Tibial artery (tissue), 4 donors: Measurements from ENCODE around the gene STRA6.
A peak's percentile ranks its signal among the peaks of the same experiment; 100 is the strongest.

ENCODE experiments used
- DNase-seq, 2 donors: peaks; one replicate each; pipeline ENCODE4 v3.0.0-alpha.2; 2019
- H3K27ac ChIP-seq, 2 donors: fragments of 200-600 bp; sonication (generic) in 1 of 2; 1 replicate in 1 of 2; 2 replicates in 1 of 2; pipeline ENCODE4 v1.5.1; 2018 to 2019; ENCODE audit warnings: mild to moderate bottlenecking in 1 of 2
- H3K27me3 ChIP-seq, 2 donors: fragments of 200-600 bp; sonication (generic) in 1 of 2; one replicate each; pipeline versions ENCODE4 v1.5.1 to v1.6.0; 2016 to 2019
- H3K36me3 ChIP-seq, 3 donors: fragments of 200-600 bp; sonication (generic) in 2 of 3; one replicate each; pipeline ENCODE4 v1.5.1; 2016 to 2019; ENCODE audit warnings: mild to moderate bottlenecking in 2 of 3
- H3K4me1 ChIP-seq, 4 donors: fragments of 200-600 bp; sonication (generic) in 2 of 4; 1 replicate in 3 of 4; 2 replicates in 1 of 4; pipeline ENCODE4 v1.5.1; 2016 to 2019
- H3K4me3 ChIP-seq, 2 donors: fragments of 200-600 bp; sonication (generic) in 1 of 2; 1 replicate in 1 of 2; 2 replicates in 1 of 2; pipeline ENCODE4 v1.5.1; 2018 to 2019; ENCODE audit warnings: mild to moderate bottlenecking in 2 of 2
- H3K9me3 ChIP-seq, 3 donors: fragments of 200-600 bp; sonication (generic) in 1 of 3; one replicate each; pipeline ENCODE4 v1.5.1; 2016 to 2019
- intact Hi-C: fragments of 100-400 bp; cut with DNase I; formaldehyde crosslinking; loops from one replicate; pipeline ENCODE4 v1.15.0; 2023; ENCODE audit warnings: low total_unique reads
- TF ChIP-seq, protein P1 (sequence below), 2 experiments: fragments of 200-600 bp in 1 of 2; fragments of 450-650 bp in 1 of 2; IDR thresholded peaks; one replicate each; pipeline ENCODE4 v1.5.1; 2017 to 2019; ENCODE audit warnings: antibody characterized with exemption in 2 of 2, mild to moderate bottlenecking in 1 of 2, moderate library complexity in 1 of 2

Gene STRA6

DNA sequence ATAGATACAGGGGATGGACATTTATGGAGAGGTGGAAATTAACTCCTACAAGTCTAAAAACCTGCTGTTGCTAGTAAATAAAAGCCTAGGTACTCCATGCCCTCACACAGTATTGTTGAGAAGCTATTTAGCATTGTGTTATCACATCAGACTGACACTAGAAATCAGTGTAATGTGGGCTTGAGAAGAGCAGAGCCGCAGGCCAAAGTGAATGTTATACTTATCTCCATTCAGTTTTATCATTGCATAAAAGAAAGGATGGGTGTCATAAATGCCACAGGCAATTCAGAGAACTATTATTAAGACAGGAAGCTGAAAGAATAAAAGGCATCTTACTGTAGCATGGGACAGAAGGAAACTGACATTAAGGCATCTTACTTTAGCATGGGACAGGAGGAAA lies 42.8 kb downstream of the STRA6 start:
- H3K27ac ChIP-seq = peak overlapping the region in 1 of 2 donors; percentile 70
- H3K4me1 ChIP-seq = peaks cover 0 to 47% (median 33%) of the 10 kb centered on the region in 4 donors
- H3K27me3 ChIP-seq = no peaks in the 10 kb centered on the region
- DNase-seq = no peak
- no peak overlapping the region for H3K4me3 ChIP-seq
- intact Hi-C loops = no loop called here
- H3K36me3 ChIP-seq = no peaks in the 10 kb centered on the region
- TF ChIP-seq, protein P1, sequence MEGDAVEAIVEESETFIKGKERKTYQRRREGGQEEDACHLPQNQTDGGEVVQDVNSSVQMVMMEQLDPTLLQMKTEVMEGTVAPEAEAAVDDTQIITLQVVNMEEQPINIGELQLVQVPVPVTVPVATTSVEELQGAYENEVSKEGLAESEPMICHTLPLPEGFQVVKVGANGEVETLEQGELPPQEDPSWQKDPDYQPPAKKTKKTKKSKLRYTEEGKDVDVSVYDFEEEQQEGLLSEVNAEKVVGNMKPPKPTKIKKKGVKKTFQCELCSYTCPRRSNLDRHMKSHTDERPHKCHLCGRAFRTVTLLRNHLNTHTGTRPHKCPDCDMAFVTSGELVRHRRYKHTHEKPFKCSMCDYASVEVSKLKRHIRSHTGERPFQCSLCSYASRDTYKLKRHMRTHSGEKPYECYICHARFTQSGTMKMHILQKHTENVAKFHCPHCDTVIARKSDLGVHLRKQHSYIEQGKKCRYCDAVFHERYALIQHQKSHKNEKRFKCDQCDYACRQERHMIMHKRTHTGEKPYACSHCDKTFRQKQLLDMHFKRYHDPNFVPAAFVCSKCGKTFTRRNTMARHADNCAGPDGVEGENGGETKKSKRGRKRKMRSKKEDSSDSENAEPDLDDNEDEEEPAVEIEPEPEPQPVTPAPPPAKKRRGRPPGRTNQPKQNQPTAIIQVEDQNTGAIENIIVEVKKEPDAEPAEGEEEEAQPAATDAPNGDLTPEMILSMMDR (IDR thresholded peaks at IDR 0.05) = no peak
- H3K9me3 ChIP-seq = no peaks in the 10 kb centered on the region

GRCh38 chr15:74158855-74159650 lies 43.5 kb downstream of the STRA6 start:
- intact Hi-C loops = no loop called here
- no peaks in the 10 kb centered on the region for H3K27me3 ChIP-seq
- no peaks in the 10 kb centered on the region for H3K36me3 ChIP-seq
- H3K9me3 ChIP-seq = no peaks in the 10 kb centered on the region
- peaks cover 0 to 47% (median 33%) of the 10 kb centered on the region in 4 donors for H3K4me1 ChIP-seq
- no peak for DNase-seq
- TF ChIP-seq, protein P1 (IDR thresholded peaks at IDR 0.05) = no peak
- H3K27ac ChIP-seq = peak overlapping the region in 1 of 2 donors; percentile 70
- H3K4me3 ChIP-seq = no peak overlapping the region

- no peaks in the 10 kb centered on the region for H3K9me3 ChIP-seq
- peak overlapping the region; percentile 69 to 70 for H3K27ac ChIP-seq
- no peak overlapping the region for H3K4me3 ChIP-seq
- intact Hi-C loops = no loop called here
- TF ChIP-seq, protein P1 (IDR thresholded peaks at IDR 0.05) = no peak
- H3K36me3 ChIP-seq = no peaks in the 10 kb centered on the region
- H3K27me3 ChIP-seq = no peaks in the 10 kb centered on the region
- no peak for DNase-seq
- peaks cover 0 to 47% (median 33%) of the 10 kb centered on the region in 4 donors for H3K4me1 ChIP-seq
Measured at GRCh38 chr15:74157868-74158827, 44.4 kb downstream of the STRA6 start.

- Histone ChIP-seq H3K4me1 (peaks cover 0 to 47% (median 33%) of the 10 kb centered on the region in 4 donors), H3K27ac (peak overlapping the region; percentile 69 to 70), H3K4me3 (no peak overlapping the region), H3K27me3 (no peaks in the 10 kb centered on the region), H3K36me3 (no peaks in the 10 kb centered on the region), H3K9me3 (no peaks in the 10 kb centered on the region)
- peak; percentile 57 to 84 for DNase-seq
- TF ChIP-seq, protein P1 (IDR thresholded peaks at IDR 0.05) = no peak
- intact Hi-C loops = no loop called here
Measured at GRCh38 chr15:74156678-74157411, 45.7 kb downstream of the STRA6 start.

DNA sequence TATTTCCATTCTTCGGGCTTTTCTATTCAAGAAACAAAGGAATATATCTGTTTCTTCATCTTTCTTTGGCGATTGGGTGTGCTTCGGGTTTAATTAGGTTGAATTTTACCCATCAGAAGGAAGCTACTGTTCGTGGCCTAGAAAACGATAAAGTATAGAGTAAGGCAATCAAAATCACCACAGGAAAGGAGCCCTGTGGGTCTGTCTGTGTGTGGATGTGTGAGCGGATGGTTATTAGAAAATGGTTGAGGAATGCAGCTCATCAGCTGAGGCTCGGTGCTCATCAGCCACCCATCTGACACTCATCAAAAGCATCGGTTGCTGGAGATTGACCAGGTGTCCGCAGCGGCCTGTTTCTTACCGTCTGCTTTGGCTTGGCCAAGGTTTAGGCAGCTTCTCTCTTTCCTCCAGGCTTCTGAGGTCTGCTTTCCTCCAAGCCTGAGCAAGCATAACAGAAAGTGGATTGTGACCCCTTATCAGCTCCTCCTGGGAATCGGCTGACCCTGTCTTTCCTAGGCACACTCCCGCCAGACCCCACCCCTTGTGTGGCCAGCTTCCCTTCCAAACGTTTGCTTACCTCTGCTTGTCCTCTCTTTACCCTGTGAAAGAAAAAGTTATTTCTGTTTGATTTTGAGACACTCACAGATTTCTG lies 46.7 kb downstream of the STRA6 start:
- intact Hi-C loops = no loop called here
- no peak overlapping the region for H3K4me3 ChIP-seq
- TF ChIP-seq, protein P1 (IDR thresholded peaks at IDR 0.05) = no peak
- peaks cover 0 to 47% (median 33%) of the 10 kb centered on the region in 4 donors for H3K4me1 ChIP-seq
- H3K9me3 ChIP-seq = no peaks in the 10 kb centered on the region
- no peak for DNase-seq
- H3K27me3 ChIP-seq = no peaks in the 10 kb centered on the region
- peak overlapping the region; percentile 69 to 70 for H3K27ac ChIP-seq
- no peaks in the 10 kb centered on the region for H3K36me3 ChIP-seq
